ENCODE measurements around the gene GOLGA3. TPM values are rescaled to one million over a fixed set of nuclear protein-coding genes. Genes with fewer than 3 reads are reported as not detected.
A peak's percentile ranks its signal among the peaks of the same experiment; 100 is the strongest.

Gene GOLGA3
- total and polyA plus RNA-seq, 9 of the 15 experiments (the other 6 are each of a cell fraction or from before 2014, with no cell fraction given): 1.9 to 48.1 (median 18.4) TPM

GRCh38 chr12:132803888-132804287, 24.8 kb downstream of the GOLGA3 start (continued):
- TF ChIP-seq CEBPZ (IDR thresholded peaks at IDR 0.05; ENCODE audit: borderline replicate concordance, low read depth, low read length): no peak
- TF ChIP-seq RBBP5 (IDR thresholded peaks at IDR 0.05; ENCODE audit: borderline replicate concordance, insufficient read depth, low read length, poor library complexity, severe bottlenecking): no peak
- TF ChIP-seq HNRNPL (IDR thresholded peaks at IDR 0.05; ENCODE audit: low read depth, low read length): no peak

GRCh38 chr12:132803125-132803524, 25.5 kb downstream of the GOLGA3 start:
- 97% methylated on average over 14 of the region's 14 CpGs for WGBS (ENCODE audit: insufficient coverage, low coverage, missing lambda C conversion rate)
- H3K4me1 ChIP-seq (replicated peaks in 1 of 2; ENCODE audit: control insufficient read depth in 2 of 2, insufficient read depth in 2 of 2, low read length in 2 of 2): peaks cover 0 to 14% of the 10 kb centered on the region in 2 experiments; a peak in 3 of 5 replicates
- H3K36me3 ChIP-seq (ENCODE audit: control insufficient read depth, insufficient read depth, low read length): peaks cover 86% of the 10 kb centered on the region
- no peak overlapping the region for H3K9ac ChIP-seq (ENCODE audit: insufficient read depth in 1 of 2, low read depth in 2 of 2, low read length in 2 of 2)
- no TSS peak for BruUV-seq (replicated peaks)
- H3K4me2 ChIP-seq (ENCODE audit: insufficient read depth, low read length): no peak overlapping the region
- DNase-seq (ENCODE audit: extremely low read depth in 1 of 4, low spot score in 3 of 4) (no peak), ATAC-seq (no peak), FAIRE-seq (no peak)
- peaks cover 24% of the 10 kb centered on the region for H4K20me1 ChIP-seq (replicated peaks; ENCODE audit: control insufficient read depth, insufficient read depth, low read length)
- no peaks in the 10 kb centered on the region for H3K9me3 ChIP-seq (replicated peaks; ENCODE audit: control insufficient read depth, insufficient read depth, low read depth, low read length)
- TF ChIP-seq CTCF (IDR thresholded peaks at IDR 0.05 in 2 of 3, conservative IDR thresholded peaks at IDR 0.05 in 1 of 3; ENCODE audit: insufficient read depth in 2 of 3, low read depth in 1 of 3, low read length in 3 of 3) (no peak), C11orf30 (IDR thresholded peaks at IDR 0.05; ENCODE audit: low read depth) (peak; percentile 24; the same call in 1 of the 2 replicates), MITF (IDR thresholded peaks at IDR 0.05) (no peak), CHD4 (IDR thresholded peaks at IDR 0.05; ENCODE audit: insufficient read depth, insufficient replicate concordance, low read depth, low read length, poor library complexity, severe bottlenecking) (no peak), ZNF316 (IDR thresholded peaks at IDR 0.05) (0 out of 2 replicates have a peak, but pooled peaks have one; percentile 16)
- intact Hi-C loops (cut with micrococcal nuclease): no loop called here
- in situ Hi-C loops (cut with MboI): no loop called here
- peaks cover 27% of the 10 kb centered on the region for H3K79me2 ChIP-seq (ENCODE audit: control insufficient read depth, insufficient read depth, low read length)
- H3K27me3 ChIP-seq (ENCODE audit: control insufficient read depth in 2 of 2, insufficient read depth in 2 of 2, low read length in 2 of 2): no peaks in the 10 kb centered on the region
- H2AFZ ChIP-seq (ENCODE audit: low read depth, low read length): no peak overlapping the region
- no peak overlapping the region for H3K4me3 ChIP-seq
- POLR2A ChIA-PET: interaction anchor here (0.6 kb wide), 1 partner anchor 20 kb away, joined by 3 read pairs; no protein-coding TSS in a partner anchor
- peaks cover 8% of the 10 kb centered on the region for H3K9me1 ChIP-seq (ENCODE audit: control insufficient read depth, insufficient read depth, low read length)
- CTCF ChIA-PET (ENCODE audit: low intra/inter-chr PET ratio): no interaction called here
- H3K27ac ChIP-seq (ENCODE audit: extremely low read depth, low read depth, low read length): no peak overlapping the region
